HEK293 (cell line): ENCODE measurements around the gene PAF1.

Source experiments
- BCL11B ChIP-seq: fragments of 450-650 bp; formaldehyde crosslinking; IDR thresholded peaks from 2 replicates; pipeline ENCODE4 v1.5.1; 2016; ENCODE audit warnings: low read depth, missing biosample characterization, missing genetic modification characterization
- KLF10 ChIP-seq: fragments of 450-650 bp; IDR thresholded peaks from 2 replicates; pipeline ENCODE4 v1.5.1; 2018; ENCODE audit warnings: missing biosample characterization, mild to moderate bottlenecking, missing genetic modification characterization
- KLF8 ChIP-seq: fragments of 450-650 bp; formaldehyde crosslinking; IDR thresholded peaks from 2 replicates; pipeline ENCODE4 v1.5.1; 2016; ENCODE audit warnings: missing biosample characterization, missing genetic modification characterization
- SALL2 ChIP-seq: fragments of 450-650 bp; formaldehyde crosslinking; IDR thresholded peaks from 2 replicates; pipeline ENCODE4 v1.5.0; 2017; ENCODE audit warnings: missing biosample characterization, mild to moderate bottlenecking, missing genetic modification characterization, borderline replicate concordance
- SETDB1 ChIP-seq: IDR thresholded peaks from one replicate; pipeline ENCODE4 v1.6.1; 2017; ENCODE audit warnings: mild to moderate bottlenecking, low read length, moderate library complexity, mixed read lengths; ENCODE audit not compliant: insufficient read length
- SP7 ChIP-seq: fragments of 450-650 bp; formaldehyde crosslinking; IDR thresholded peaks from 2 replicates; pipeline ENCODE4 v1.5.1; 2016; ENCODE audit warnings: missing biosample characterization, missing genetic modification characterization
- ZBTB1 ChIP-seq: fragments of 450-650 bp; formaldehyde crosslinking; IDR thresholded peaks from 2 replicates; pipeline ENCODE4 v1.5.1; 2016; ENCODE audit warnings: missing biosample characterization, missing genetic modification characterization
- ZBTB17 ChIP-seq: fragments of 450-650 bp; formaldehyde crosslinking; IDR thresholded peaks from 2 replicates; pipeline ENCODE4 v1.5.1; 2016; ENCODE audit warnings: missing biosample characterization, missing genetic modification characterization
- ZNF112 ChIP-seq: fragments of 450-650 bp; formaldehyde crosslinking; IDR thresholded peaks from 2 replicates; pipeline ENCODE4 v1.5.0; 2017; ENCODE audit warnings: missing biosample characterization, missing genetic modification characterization
- ZNF155 ChIP-seq: fragments of 450-650 bp; formaldehyde crosslinking; IDR thresholded peaks from 2 replicates; pipeline ENCODE4 v1.5.1; 2016; ENCODE audit warnings: missing biosample characterization, missing genetic modification characterization
- ZNF266 ChIP-seq: fragments of 450-650 bp; formaldehyde crosslinking; IDR thresholded peaks from 2 replicates; pipeline ENCODE4 v1.5.1; 2016; ENCODE audit warnings: missing biosample characterization, missing genetic modification characterization, low read depth
- ZNF366 ChIP-seq: fragments of 450-650 bp; formaldehyde crosslinking; conservative IDR thresholded peaks from 2 replicates; pipeline ENCODE4 v1.5.1; 2016; ENCODE audit warnings: missing biosample characterization, missing genetic modification characterization
- ZNF596 ChIP-seq: fragments of 450-650 bp; IDR thresholded peaks from 2 replicates; pipeline ENCODE4 v1.5.0; 2018; ENCODE audit warnings: missing biosample characterization, mild to moderate bottlenecking, missing genetic modification characterization, moderate library complexity
- ZNF660 ChIP-seq: fragments of 450-650 bp; IDR thresholded peaks from 2 replicates; pipeline ENCODE4 v1.5.1; 2018; ENCODE audit warnings: missing biosample characterization, mild to moderate bottlenecking, missing genetic modification characterization
- ZNF768 ChIP-seq: fragments of 450-650 bp; formaldehyde crosslinking; IDR thresholded peaks from 2 replicates; pipeline ENCODE4 v1.5.1; 2018; ENCODE audit warnings: missing biosample characterization, mild to moderate bottlenecking, missing genetic modification characterization
- ZNF792 ChIP-seq: fragments of 450-650 bp; formaldehyde crosslinking; IDR thresholded peaks from 2 replicates; pipeline ENCODE4 v1.5.1; 2016; ENCODE audit warnings: missing biosample characterization, missing genetic modification characterization
- TF ChIP-seq, protein P1 (sequence below): fragments of 450-650 bp; formaldehyde crosslinking; IDR thresholded peaks from 2 replicates; pipeline ENCODE4 v1.5.1; 2017; ENCODE audit warnings: missing biosample characterization, missing genetic modification characterization
- TF ChIP-seq, protein P2 (sequence below): fragments of 450-650 bp; formaldehyde crosslinking; IDR thresholded peaks from 2 replicates; pipeline ENCODE4 v1.5.1; 2016; ENCODE audit warnings: missing biosample characterization, missing genetic modification characterization
- TF ChIP-seq, protein P3 (sequence below): fragments of 450-650 bp; formaldehyde crosslinking; IDR thresholded peaks from 2 replicates; pipeline ENCODE4 v1.5.1; 2017; ENCODE audit warnings: missing biosample characterization, missing genetic modification characterization
- TF ChIP-seq, protein P4 (sequence below): fragments of 450-650 bp; formaldehyde crosslinking; IDR thresholded peaks from 2 replicates; pipeline ENCODE4 v1.5.1; 2016; ENCODE audit warnings: missing biosample characterization, missing genetic modification characterization
- TF ChIP-seq, protein P5 (sequence below): fragments of 450-650 bp; formaldehyde crosslinking; IDR thresholded peaks from 2 replicates; pipeline ENCODE4 v1.5.1; 2016; ENCODE audit warnings: missing biosample characterization, missing genetic modification characterization, borderline replicate concordance

The PAF1 gene

DNA sequence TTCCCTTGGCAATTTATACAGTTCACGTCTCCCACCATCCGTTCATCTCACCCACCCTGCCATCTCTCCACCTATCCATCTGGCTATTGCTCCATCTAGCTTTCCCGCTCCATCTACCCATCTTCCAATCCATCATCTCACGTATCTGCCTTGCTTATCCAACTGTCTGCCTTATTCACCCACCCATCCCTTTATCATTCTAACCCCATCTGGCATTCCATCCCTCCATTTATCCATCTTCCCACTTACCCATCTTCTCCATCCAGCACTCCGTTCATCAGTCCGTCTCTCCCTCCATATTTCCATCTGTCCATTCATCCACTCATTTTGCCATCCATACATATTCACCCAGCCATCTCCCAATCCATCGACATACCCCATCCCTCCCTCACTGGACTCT lies 34.8 kb upstream of the PAF1 start (continued):
- TF ChIP-seq, protein P1, sequence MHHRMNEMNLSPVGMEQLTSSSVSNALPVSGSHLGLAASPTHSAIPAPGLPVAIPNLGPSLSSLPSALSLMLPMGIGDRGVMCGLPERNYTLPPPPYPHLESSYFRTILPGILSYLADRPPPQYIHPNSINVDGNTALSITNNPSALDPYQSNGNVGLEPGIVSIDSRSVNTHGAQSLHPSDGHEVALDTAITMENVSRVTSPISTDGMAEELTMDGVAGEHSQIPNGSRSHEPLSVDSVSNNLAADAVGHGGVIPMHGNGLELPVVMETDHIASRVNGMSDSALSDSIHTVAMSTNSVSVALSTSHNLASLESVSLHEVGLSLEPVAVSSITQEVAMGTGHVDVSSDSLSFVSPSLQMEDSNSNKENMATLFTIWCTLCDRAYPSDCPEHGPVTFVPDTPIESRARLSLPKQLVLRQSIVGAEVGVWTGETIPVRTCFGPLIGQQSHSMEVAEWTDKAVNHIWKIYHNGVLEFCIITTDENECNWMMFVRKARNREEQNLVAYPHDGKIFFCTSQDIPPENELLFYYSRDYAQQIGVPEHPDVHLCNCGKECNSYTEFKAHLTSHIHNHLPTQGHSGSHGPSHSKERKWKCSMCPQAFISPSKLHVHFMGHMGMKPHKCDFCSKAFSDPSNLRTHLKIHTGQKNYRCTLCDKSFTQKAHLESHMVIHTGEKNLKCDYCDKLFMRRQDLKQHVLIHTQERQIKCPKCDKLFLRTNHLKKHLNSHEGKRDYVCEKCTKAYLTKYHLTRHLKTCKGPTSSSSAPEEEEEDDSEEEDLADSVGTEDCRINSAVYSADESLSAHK (tag by site-specific recombination): no peak
- TF ChIP-seq KLF10 (no peak), ZNF792 (tag by site-specific recombination) (no peak), ZNF768 (tag by site-specific recombination) (no peak), ZNF366 (tag by site-specific recombination) (peak; percentile 99), SETDB1 (no peak), ZNF112 (tag by site-specific recombination) (no peak), ZNF155 (tag by site-specific recombination) (no peak), ZNF266 (no peak), BCL11B (no peak), SP7 (tag by site-specific recombination) (no peak), ZBTB17 (tag by site-specific recombination) (peak; percentile 96), SALL2 (tag by site-specific recombination) (peak; percentile 53; the same call in 1 of the 2 replicates), ZBTB1 (tag by site-specific recombination) (no peak), ZNF596 (no peak), ZNF660 (tag by site-specific recombination) (no peak), KLF8 (tag by site-specific recombination) (no peak)
- TF ChIP-seq, protein P2, sequence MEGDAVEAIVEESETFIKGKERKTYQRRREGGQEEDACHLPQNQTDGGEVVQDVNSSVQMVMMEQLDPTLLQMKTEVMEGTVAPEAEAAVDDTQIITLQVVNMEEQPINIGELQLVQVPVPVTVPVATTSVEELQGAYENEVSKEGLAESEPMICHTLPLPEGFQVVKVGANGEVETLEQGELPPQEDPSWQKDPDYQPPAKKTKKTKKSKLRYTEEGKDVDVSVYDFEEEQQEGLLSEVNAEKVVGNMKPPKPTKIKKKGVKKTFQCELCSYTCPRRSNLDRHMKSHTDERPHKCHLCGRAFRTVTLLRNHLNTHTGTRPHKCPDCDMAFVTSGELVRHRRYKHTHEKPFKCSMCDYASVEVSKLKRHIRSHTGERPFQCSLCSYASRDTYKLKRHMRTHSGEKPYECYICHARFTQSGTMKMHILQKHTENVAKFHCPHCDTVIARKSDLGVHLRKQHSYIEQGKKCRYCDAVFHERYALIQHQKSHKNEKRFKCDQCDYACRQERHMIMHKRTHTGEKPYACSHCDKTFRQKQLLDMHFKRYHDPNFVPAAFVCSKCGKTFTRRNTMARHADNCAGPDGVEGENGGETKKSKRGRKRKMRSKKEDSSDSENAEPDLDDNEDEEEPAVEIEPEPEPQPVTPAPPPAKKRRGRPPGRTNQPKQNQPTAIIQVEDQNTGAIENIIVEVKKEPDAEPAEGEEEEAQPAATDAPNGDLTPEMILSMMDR (tag by site-specific recombination): no peak
- TF ChIP-seq, protein P3, sequence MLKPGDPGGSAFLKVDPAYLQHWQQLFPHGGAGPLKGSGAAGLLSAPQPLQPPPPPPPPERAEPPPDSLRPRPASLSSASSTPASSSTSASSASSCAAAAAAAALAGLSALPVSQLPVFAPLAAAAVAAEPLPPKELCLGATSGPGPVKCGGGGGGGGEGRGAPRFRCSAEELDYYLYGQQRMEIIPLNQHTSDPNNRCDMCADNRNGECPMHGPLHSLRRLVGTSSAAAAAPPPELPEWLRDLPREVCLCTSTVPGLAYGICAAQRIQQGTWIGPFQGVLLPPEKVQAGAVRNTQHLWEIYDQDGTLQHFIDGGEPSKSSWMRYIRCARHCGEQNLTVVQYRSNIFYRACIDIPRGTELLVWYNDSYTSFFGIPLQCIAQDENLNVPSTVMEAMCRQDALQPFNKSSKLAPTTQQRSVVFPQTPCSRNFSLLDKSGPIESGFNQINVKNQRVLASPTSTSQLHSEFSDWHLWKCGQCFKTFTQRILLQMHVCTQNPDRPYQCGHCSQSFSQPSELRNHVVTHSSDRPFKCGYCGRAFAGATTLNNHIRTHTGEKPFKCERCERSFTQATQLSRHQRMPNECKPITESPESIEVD: no peak
- TF ChIP-seq, protein P4, sequence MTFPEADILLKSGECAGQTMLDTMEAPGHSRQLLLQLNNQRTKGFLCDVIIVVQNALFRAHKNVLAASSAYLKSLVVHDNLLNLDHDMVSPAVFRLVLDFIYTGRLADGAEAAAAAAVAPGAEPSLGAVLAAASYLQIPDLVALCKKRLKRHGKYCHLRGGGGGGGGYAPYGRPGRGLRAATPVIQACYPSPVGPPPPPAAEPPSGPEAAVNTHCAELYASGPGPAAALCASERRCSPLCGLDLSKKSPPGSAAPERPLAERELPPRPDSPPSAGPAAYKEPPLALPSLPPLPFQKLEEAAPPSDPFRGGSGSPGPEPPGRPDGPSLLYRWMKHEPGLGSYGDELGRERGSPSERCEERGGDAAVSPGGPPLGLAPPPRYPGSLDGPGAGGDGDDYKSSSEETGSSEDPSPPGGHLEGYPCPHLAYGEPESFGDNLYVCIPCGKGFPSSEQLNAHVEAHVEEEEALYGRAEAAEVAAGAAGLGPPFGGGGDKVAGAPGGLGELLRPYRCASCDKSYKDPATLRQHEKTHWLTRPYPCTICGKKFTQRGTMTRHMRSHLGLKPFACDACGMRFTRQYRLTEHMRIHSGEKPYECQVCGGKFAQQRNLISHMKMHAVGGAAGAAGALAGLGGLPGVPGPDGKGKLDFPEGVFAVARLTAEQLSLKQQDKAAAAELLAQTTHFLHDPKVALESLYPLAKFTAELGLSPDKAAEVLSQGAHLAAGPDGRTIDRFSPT (tag by site-specific recombination): no peak
- TF ChIP-seq, protein P5, sequence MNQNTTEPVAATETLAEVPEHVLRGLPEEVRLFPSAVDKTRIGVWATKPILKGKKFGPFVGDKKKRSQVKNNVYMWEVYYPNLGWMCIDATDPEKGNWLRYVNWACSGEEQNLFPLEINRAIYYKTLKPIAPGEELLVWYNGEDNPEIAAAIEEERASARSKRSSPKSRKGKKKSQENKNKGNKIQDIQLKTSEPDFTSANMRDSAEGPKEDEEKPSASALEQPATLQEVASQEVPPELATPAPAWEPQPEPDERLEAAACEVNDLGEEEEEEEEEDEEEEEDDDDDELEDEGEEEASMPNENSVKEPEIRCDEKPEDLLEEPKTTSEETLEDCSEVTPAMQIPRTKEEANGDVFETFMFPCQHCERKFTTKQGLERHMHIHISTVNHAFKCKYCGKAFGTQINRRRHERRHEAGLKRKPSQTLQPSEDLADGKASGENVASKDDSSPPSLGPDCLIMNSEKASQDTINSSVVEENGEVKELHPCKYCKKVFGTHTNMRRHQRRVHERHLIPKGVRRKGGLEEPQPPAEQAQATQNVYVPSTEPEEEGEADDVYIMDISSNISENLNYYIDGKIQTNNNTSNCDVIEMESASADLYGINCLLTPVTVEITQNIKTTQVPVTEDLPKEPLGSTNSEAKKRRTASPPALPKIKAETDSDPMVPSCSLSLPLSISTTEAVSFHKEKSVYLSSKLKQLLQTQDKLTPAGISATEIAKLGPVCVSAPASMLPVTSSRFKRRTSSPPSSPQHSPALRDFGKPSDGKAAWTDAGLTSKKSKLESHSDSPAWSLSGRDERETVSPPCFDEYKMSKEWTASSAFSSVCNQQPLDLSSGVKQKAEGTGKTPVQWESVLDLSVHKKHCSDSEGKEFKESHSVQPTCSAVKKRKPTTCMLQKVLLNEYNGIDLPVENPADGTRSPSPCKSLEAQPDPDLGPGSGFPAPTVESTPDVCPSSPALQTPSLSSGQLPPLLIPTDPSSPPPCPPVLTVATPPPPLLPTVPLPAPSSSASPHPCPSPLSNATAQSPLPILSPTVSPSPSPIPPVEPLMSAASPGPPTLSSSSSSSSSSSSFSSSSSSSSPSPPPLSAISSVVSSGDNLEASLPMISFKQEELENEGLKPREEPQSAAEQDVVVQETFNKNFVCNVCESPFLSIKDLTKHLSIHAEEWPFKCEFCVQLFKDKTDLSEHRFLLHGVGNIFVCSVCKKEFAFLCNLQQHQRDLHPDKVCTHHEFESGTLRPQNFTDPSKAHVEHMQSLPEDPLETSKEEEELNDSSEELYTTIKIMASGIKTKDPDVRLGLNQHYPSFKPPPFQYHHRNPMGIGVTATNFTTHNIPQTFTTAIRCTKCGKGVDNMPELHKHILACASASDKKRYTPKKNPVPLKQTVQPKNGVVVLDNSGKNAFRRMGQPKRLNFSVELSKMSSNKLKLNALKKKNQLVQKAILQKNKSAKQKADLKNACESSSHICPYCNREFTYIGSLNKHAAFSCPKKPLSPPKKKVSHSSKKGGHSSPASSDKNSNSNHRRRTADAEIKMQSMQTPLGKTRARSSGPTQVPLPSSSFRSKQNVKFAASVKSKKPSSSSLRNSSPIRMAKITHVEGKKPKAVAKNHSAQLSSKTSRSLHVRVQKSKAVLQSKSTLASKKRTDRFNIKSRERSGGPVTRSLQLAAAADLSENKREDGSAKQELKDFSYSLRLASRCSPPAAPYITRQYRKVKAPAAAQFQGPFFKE (tag by site-specific recombination): no peak
- TF ChIP-seq, all 188 proteins: peak for 7
